OCI-LY3 (cell line): ENCODE results near the gene SUPT3H.

Source experiments
- H2AFZ ChIP-seq: fragments of 200-600, 300-600 bp; shearing (Covaris generic); 2 replicates; pipeline ENCODE4 v1.6.0; 2014; ENCODE audit warnings: antibody characterized with exemption, low read depth, low read length
- H3K27ac ChIP-seq: fragments of 200-600, 300-600 bp; sonication (generic); 2 replicates; pipeline ENCODE4 v1.5.1; 2014; ENCODE audit warnings: mild to moderate bottlenecking, low read length, moderate library complexity, mixed read lengths
- H3K27me3 ChIP-seq: fragments of 200-600, 300-600 bp; sonication (generic); 2 replicates; pipeline ENCODE4 v1.6.1; 2014; ENCODE audit warnings: low read depth, low read length, mixed read lengths
- H3K36me3 ChIP-seq: fragments of 200-600, 300-600 bp; sonication (generic); replicated peaks from 2 replicates; pipeline ENCODE3; 2014; ENCODE audit warnings: low read depth, low read length, mixed read lengths
- H3K4me1 ChIP-seq: fragments of 300-600, 200-600 bp; sonication (generic); 2 replicates; pipeline ENCODE4 v1.6.1; 2014; ENCODE audit warnings: low read length, mixed read lengths
- H3K4me2 ChIP-seq: fragments of 200-600, 300-600 bp; sonication (generic); 2 replicates; pipeline ENCODE4 v1.6.1; 2014; ENCODE audit warnings: low read length, mixed read lengths
- H3K4me3 ChIP-seq: fragments of 300-600, 200-600 bp; sonication (generic); 2 replicates; pipeline ENCODE4 v1.5.1; 2014; ENCODE audit warnings: antibody characterized with exemption, mild to moderate bottlenecking, low read length, moderate library complexity
- H3K79me2 ChIP-seq: fragments of 300-600, 200-600 bp; shearing (Covaris generic); 2 replicates; pipeline ENCODE4 v1.6.1; 2014; ENCODE audit warnings: mild to moderate bottlenecking, low read length, mixed read lengths
- H3K9ac ChIP-seq: fragments of 300-600, 200-600 bp; shearing (Covaris generic); 2 replicates; pipeline ENCODE4 v1.6.0; 2014; ENCODE audit warnings: mild to moderate bottlenecking, low read length, moderate library complexity
- H3K9me3 ChIP-seq: fragments of 200-600, 300-600 bp; shearing (Covaris generic); 2 replicates; pipeline ENCODE4 v1.6.1; 2014; ENCODE audit warnings: low read length, mixed read lengths; ENCODE audit not compliant: insufficient read depth
- H4K20me1 ChIP-seq: fragments of 200-600, 300-600 bp; sonication (generic); 2 replicates; pipeline ENCODE4 v1.6.1; 2016; ENCODE audit warnings: low read length, mixed read lengths; ENCODE audit not compliant: insufficient read depth
- EZH2phosphoT487 ChIP-seq: fragments of 200-600 bp; shearing (Covaris generic); IDR thresholded peaks from 2 replicates; pipeline ENCODE4 v1.6.1; 2018; ENCODE audit warnings: antibody characterized with exemption, mixed run types, low read depth
- TF ChIP-seq, protein P1 (sequence below): fragments of 200-600, 300-600 bp; sonication (generic); IDR thresholded peaks from 2 replicates; pipeline ENCODE4 v1.5.1; 2014; ENCODE audit warnings: antibody characterized with exemption, low read length, low read depth

The SUPT3H gene

GRCh38 chr6:45003387-45003786 is 374.3 kb downstream of the SUPT3H start:
- Histone ChIP-seq H3K79me2 (no peaks in the 10 kb centered on the region), H3K4me3 (no peak overlapping the region), H3K36me3 (no peaks in the 10 kb centered on the region), H3K27me3 (no peaks in the 10 kb centered on the region), H4K20me1 (no peaks in the 10 kb centered on the region), H2AFZ (no peak overlapping the region), H3K9me3 (no peaks in the 10 kb centered on the region), H3K27ac (no peak overlapping the region), H3K4me1 (peaks cover 22% of the 10 kb centered on the region), H3K4me2 (no peak overlapping the region), H3K9ac (no peak overlapping the region)
- TF ChIP-seq EZH2phosphoT487, result no peak
- TF ChIP-seq, protein P1, sequence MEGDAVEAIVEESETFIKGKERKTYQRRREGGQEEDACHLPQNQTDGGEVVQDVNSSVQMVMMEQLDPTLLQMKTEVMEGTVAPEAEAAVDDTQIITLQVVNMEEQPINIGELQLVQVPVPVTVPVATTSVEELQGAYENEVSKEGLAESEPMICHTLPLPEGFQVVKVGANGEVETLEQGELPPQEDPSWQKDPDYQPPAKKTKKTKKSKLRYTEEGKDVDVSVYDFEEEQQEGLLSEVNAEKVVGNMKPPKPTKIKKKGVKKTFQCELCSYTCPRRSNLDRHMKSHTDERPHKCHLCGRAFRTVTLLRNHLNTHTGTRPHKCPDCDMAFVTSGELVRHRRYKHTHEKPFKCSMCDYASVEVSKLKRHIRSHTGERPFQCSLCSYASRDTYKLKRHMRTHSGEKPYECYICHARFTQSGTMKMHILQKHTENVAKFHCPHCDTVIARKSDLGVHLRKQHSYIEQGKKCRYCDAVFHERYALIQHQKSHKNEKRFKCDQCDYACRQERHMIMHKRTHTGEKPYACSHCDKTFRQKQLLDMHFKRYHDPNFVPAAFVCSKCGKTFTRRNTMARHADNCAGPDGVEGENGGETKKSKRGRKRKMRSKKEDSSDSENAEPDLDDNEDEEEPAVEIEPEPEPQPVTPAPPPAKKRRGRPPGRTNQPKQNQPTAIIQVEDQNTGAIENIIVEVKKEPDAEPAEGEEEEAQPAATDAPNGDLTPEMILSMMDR, result no peak

DNA sequence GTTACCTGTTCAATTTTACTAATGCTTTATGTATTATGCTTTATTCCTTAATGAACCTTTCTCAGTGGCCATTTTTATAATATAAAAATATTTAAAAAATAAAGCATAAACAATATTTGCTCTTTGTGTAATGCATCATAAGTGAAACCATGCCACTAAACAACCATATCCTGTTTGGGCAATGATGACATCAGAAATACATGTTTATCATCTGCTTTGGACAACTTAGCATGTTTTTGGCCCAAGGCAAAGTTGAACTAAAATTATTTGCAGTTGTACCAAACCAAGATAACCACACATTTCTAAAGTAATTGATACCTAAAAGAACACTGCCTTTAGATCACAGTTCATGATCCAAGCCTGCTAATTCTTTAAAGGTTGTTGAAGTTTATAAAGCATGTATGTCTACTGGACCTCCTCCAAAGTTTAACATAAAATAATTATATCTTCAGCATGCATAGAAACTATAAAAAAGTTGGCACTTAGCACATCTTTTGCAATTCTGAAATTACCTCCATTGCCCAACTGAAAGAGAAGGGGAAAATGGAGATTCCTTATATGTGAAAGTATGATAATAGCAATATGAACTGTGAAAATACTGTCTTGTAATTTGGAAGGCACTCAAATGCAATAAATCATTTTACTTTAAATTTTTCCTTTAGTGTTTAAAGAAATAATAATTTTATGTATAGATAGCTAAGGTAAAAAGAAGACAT is 375.2 kb downstream of the SUPT3H start:
- H3K9ac ChIP-seq, result no peak overlapping the region
- H3K27me3 ChIP-seq, result no peaks in the 10 kb centered on the region
- H3K79me2 ChIP-seq, result no peaks in the 10 kb centered on the region
- H3K4me1 ChIP-seq, result peaks cover 22% of the 10 kb centered on the region
- H3K36me3 ChIP-seq, result no peaks in the 10 kb centered on the region
- H3K4me2 ChIP-seq, result no peak overlapping the region
- no peak overlapping the region for H2AFZ ChIP-seq
- no peak overlapping the region for H3K27ac ChIP-seq
- no peak for TF ChIP-seq EZH2phosphoT487
- TF ChIP-seq, protein P1, result no peak
- no peak overlapping the region for H3K4me3 ChIP-seq
- no peaks in the 10 kb centered on the region for H4K20me1 ChIP-seq
- H3K9me3 ChIP-seq, result no peaks in the 10 kb centered on the region

- TF ChIP-seq, protein P1, result no peak
- TF ChIP-seq EZH2phosphoT487, result no peak
- Histone ChIP-seq H3K79me2 (no peaks in the 10 kb centered on the region), H2AFZ (no peak overlapping the region), H3K36me3 (no peaks in the 10 kb centered on the region), H3K4me3 (no peak overlapping the region), H3K9me3 (no peaks in the 10 kb centered on the region), H4K20me1 (no peaks in the 10 kb centered on the region), H3K9ac (no peak overlapping the region), H3K4me2 (peak overlapping the region; percentile 1; the same call in 1 of the 2 replicates), H3K27me3 (no peaks in the 10 kb centered on the region), H3K27ac (no peak overlapping the region), H3K4me1 (peaks cover 22% of the 10 kb centered on the region)
These were observed 376.1 kb downstream of the SUPT3H start for GRCh38 chr6:45001663-45002062.

GRCh38 chr6:45000833-45001232 is 376.9 kb downstream of the SUPT3H start:
- no peaks in the 10 kb centered on the region for H3K9me3 ChIP-seq
- H3K4me3 ChIP-seq, result no peak overlapping the region
- H3K4me1 ChIP-seq, result peaks cover 30% of the 10 kb centered on the region
- no peaks in the 10 kb centered on the region for H3K79me2 ChIP-seq
- H3K27ac ChIP-seq, result no peak overlapping the region
- no peaks in the 10 kb centered on the region for H3K36me3 ChIP-seq
- H3K9ac ChIP-seq, result no peak overlapping the region
- H4K20me1 ChIP-seq, result no peaks in the 10 kb centered on the region
- TF ChIP-seq EZH2phosphoT487, result no peak
- TF ChIP-seq, protein P1, result no peak
- no peaks in the 10 kb centered on the region for H3K27me3 ChIP-seq
- no peak overlapping the region for H2AFZ ChIP-seq
- no peak overlapping the region for H3K4me2 ChIP-seq
